ENCODE data around the gene RANBP9. TPM values are rescaled to one million over a fixed set of nuclear protein-coding genes. Genes with fewer than 3 reads are reported as not detected.

RANBP9 gene
- total RNA-seq, 1 experiment from 2014 or later = 57.4 TPM

GRCh38 chr6:13604135-13604534 lies 107.5 kb downstream of the RANBP9 start:
- POLR2A ChIA-PET (ENCODE audit: low non-redundant PET) = no interaction called here

GRCh38 chr6:13600036-13600435 lies 111.6 kb downstream of the RANBP9 start:
- no peak for TF ChIP-seq EZH2 (IDR thresholded peaks at IDR 0.05; ENCODE audit: borderline replicate concordance, low read depth, low read length, poor library complexity, severe bottlenecking)
- no peak for TF ChIP-seq CTCF (conservative IDR thresholded peaks at IDR 0.05; ENCODE audit: low read depth, low read length)
- CTCF ChIA-PET = no interaction called here
- H3K9me3 ChIP-seq (ENCODE audit: low read depth, low read length, poor library complexity, severe bottlenecking) = no peaks in the 10 kb centered on the region
- DNase-seq (ENCODE audit: low spot score) = no peak
- no peak overlapping the region for H3K4me3 ChIP-seq (ENCODE audit: low read depth, low read length, poor library complexity, severe bottlenecking)
- H3K4me1 ChIP-seq (ENCODE audit: insufficient read depth, low read length, poor library complexity, severe bottlenecking) = no peaks in the 10 kb centered on the region
- intact Hi-C loops (cut with micrococcal nuclease; ENCODE audit: unreplicated experiment) = no loop called here
- POLR2A ChIA-PET (ENCODE audit: low non-redundant PET) = no interaction called here
- no peaks in the 10 kb centered on the region for H3K27me3 ChIP-seq (replicated peaks; ENCODE audit: insufficient read depth, low read depth, low read length, poor library complexity)
- H3K36me3 ChIP-seq (ENCODE audit: insufficient read depth, low read length, poor library complexity, severe bottlenecking) = peaks cover 5% of the 10 kb centered on the region
- H3K27ac ChIP-seq (ENCODE audit: low read depth, low read length, poor library complexity, severe bottlenecking) = no peak overlapping the region
- no TSS peak for BruUV-seq (replicated peaks)

More at GRCh38 chr6:13604135-13604534, 107.5 kb downstream of the RANBP9 start:
- no peaks in the 10 kb centered on the region for H3K27me3 ChIP-seq (replicated peaks; ENCODE audit: insufficient read depth, low read depth, low read length, poor library complexity)
- CTCF ChIA-PET = no interaction called here
- no TSS peak for BruUV-seq (replicated peaks)
- intact Hi-C loops (cut with micrococcal nuclease; ENCODE audit: unreplicated experiment) = no loop called here
- no peaks in the 10 kb centered on the region for H3K9me3 ChIP-seq (ENCODE audit: low read depth, low read length, poor library complexity, severe bottlenecking)
- no peaks in the 10 kb centered on the region for H3K4me1 ChIP-seq (ENCODE audit: insufficient read depth, low read length, poor library complexity, severe bottlenecking)
- DNase-seq (ENCODE audit: low spot score) = no peak
- no peak overlapping the region for H3K4me3 ChIP-seq (ENCODE audit: low read depth, low read length, poor library complexity, severe bottlenecking)
- no peaks in the 10 kb centered on the region for H3K36me3 ChIP-seq (ENCODE audit: insufficient read depth, low read length, poor library complexity, severe bottlenecking)
- no peak for TF ChIP-seq CTCF (conservative IDR thresholded peaks at IDR 0.05; ENCODE audit: low read depth, low read length)
- TF ChIP-seq EZH2 (IDR thresholded peaks at IDR 0.05; ENCODE audit: borderline replicate concordance, low read depth, low read length, poor library complexity, severe bottlenecking) = no peak
- no peak overlapping the region for H3K27ac ChIP-seq (ENCODE audit: low read depth, low read length, poor library complexity, severe bottlenecking)

GRCh38 chr6:13597073-13597472 lies 114.6 kb downstream of the RANBP9 start:
- DNase-seq (ENCODE audit: low spot score) = no peak
- H3K27ac ChIP-seq (ENCODE audit: low read depth, low read length, poor library complexity, severe bottlenecking) = no peak overlapping the region
- H3K4me1 ChIP-seq (ENCODE audit: insufficient read depth, low read length, poor library complexity, severe bottlenecking) = no peaks in the 10 kb centered on the region
- BruUV-seq (replicated peaks) = no TSS peak
- H3K36me3 ChIP-seq (ENCODE audit: insufficient read depth, low read length, poor library complexity, severe bottlenecking) = peaks cover 5% of the 10 kb centered on the region
- H3K27me3 ChIP-seq (replicated peaks; ENCODE audit: insufficient read depth, low read depth, low read length, poor library complexity) = no peaks in the 10 kb centered on the region
- CTCF ChIA-PET = no interaction called here
- TF ChIP-seq EZH2 (IDR thresholded peaks at IDR 0.05; ENCODE audit: borderline replicate concordance, low read depth, low read length, poor library complexity, severe bottlenecking) = no peak
- TF ChIP-seq CTCF (conservative IDR thresholded peaks at IDR 0.05; ENCODE audit: low read depth, low read length) = no peak
- intact Hi-C loops (cut with micrococcal nuclease; ENCODE audit: unreplicated experiment) = no loop called here
- no peaks in the 10 kb centered on the region for H3K9me3 ChIP-seq (ENCODE audit: low read depth, low read length, poor library complexity, severe bottlenecking)
- POLR2A ChIA-PET (ENCODE audit: low non-redundant PET) = no interaction called here
- H3K4me3 ChIP-seq (ENCODE audit: low read depth, low read length, poor library complexity, severe bottlenecking) = no peak overlapping the region
